Measurements from ENCODE around the gene MYO5A. TPM values are rescaled to one million over a fixed set of nuclear protein-coding genes. Genes with fewer than 3 reads are reported as not detected.

Gene MYO5A
- total and polyA plus RNA-seq, 10 of the 15 experiments (the other 5 are each of a cell fraction or from before 2014, with no cell fraction given) = 4.2 to 42.9 (median 31.1) TPM

DNA sequence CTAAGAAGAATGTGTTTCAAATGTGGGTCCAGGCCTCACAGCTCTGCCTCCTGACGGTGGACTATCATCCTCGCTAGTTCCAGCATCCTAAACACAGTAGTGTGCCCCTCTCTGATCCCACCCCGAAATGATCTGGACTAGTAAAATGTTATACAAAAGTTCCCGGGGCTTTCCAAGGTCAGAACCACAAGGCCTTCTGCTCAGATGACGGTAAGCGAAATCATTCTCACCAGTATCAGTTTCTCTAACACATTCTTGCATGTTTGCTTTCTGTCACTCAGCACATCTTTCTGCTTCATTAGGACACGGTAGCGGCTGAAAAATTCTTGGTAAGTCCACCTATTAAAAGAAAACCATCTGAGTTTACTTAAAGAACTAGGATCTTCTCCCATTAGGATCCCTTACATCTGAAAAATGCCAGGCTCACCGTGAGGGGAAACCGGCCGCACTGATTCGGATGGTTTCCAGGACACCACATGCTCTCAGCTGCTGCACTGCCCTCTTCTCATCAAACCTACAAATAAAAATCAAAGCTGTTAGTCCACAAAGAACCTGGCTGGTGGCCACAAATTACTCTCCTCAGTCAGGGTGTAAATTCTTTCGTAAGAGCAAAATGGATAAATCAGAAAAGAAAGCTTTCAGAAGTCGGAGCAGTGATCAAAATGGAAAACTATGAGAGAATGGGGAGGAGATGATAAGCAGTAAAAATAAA lies 149.1 kb downstream of the MYO5A start (continued):
- TF ChIP-seq, protein P1, sequence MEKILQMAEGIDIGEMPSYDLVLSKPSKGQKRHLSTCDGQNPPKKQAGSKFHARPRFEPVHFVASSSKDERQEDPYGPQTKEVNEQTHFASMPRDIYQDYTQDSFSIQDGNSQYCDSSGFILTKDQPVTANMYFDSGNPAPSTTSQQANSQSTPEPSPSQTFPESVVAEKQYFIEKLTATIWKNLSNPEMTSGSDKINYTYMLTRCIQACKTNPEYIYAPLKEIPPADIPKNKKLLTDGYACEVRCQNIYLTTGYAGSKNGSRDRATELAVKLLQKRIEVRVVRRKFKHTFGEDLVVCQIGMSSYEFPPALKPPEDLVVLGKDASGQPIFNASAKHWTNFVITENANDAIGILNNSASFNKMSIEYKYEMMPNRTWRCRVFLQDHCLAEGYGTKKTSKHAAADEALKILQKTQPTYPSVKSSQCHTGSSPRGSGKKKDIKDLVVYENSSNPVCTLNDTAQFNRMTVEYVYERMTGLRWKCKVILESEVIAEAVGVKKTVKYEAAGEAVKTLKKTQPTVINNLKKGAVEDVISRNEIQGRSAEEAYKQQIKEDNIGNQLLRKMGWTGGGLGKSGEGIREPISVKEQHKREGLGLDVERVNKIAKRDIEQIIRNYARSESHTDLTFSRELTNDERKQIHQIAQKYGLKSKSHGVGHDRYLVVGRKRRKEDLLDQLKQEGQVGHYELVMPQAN (conservative IDR thresholded peaks at IDR 0.05) = no peak
- TF ChIP-seq IKZF1 (conservative IDR thresholded peaks at IDR 0.05) (peak; percentile 70), NR2C1 (IDR thresholded peaks at IDR 0.05) (no peak), IKZF2 (IDR thresholded peaks at IDR 0.05) (peak; percentile 65 to 78; a peak in 3 of 4 replicates), ETV6 (conservative IDR thresholded peaks at IDR 0.05 in 1 of 2, IDR thresholded peaks at IDR 0.05 in 1 of 2; ENCODE audit: borderline replicate concordance in 1 of 2, low read depth in 1 of 2) (no peak), BCL11A (IDR thresholded peaks at IDR 0.05; ENCODE audit: low read depth, low read length) (peak; percentile 76), BHLHE40 (IDR thresholded peaks at IDR 0.05; ENCODE audit: borderline replicate concordance in 1 of 2, low read depth in 2 of 2, low read length in 1 of 2) (peak; percentile 20 to 55; a peak in 2 of 4 replicates), POU2F2 (IDR thresholded peaks at IDR 0.05; ENCODE audit: borderline replicate concordance, low read depth, low read length) (peak; percentile 68; the same call in 1 of the 3 replicates), PML (IDR thresholded peaks at IDR 0.05; ENCODE audit: low read length) (peak; percentile 55; the same call in 1 of the 2 replicates), NBN (IDR thresholded peaks at IDR 0.05) (peak; percentile 44; the same call in 1 of the 2 replicates), MTA2 (IDR thresholded peaks at IDR 0.05; ENCODE audit: low read depth) (peak; percentile 57), GATAD2B (conservative IDR thresholded peaks at IDR 0.05; ENCODE audit: low read depth) (no peak; the same call in 1 of the 2 replicates), BACH1 (IDR thresholded peaks at IDR 0.05; ENCODE audit: borderline replicate concordance) (no peak), TCF3 (IDR thresholded peaks at IDR 0.05; ENCODE audit: borderline replicate concordance, insufficient read depth, low read depth, low read length) (0 out of 2 replicates have a peak, but pooled peaks have one; percentile 34), RCOR1 (conservative IDR thresholded peaks at IDR 0.05; ENCODE audit: low read depth, low read length) (0 out of 2 replicates have a peak, but pooled peaks have one; percentile 7), TCF7 (IDR thresholded peaks at IDR 0.05; ENCODE audit: borderline replicate concordance) (no peak), ESRRA (IDR thresholded peaks at IDR 0.05; ENCODE audit: low read length) (no peak), IRF5 (IDR thresholded peaks at IDR 0.05; ENCODE audit: borderline replicate concordance) (no peak), E2F8 (IDR thresholded peaks at IDR 0.05; ENCODE audit: low read depth, partially characterized antibody) (peak; percentile 37), JUND (IDR thresholded peaks at IDR 0.05; ENCODE audit: low read depth, low read length) (no peak), NFYA (IDR thresholded peaks at IDR 0.05; ENCODE audit: borderline replicate concordance, low read depth, low read length) (no peak)
- TF ChIP-seq, protein P2, sequence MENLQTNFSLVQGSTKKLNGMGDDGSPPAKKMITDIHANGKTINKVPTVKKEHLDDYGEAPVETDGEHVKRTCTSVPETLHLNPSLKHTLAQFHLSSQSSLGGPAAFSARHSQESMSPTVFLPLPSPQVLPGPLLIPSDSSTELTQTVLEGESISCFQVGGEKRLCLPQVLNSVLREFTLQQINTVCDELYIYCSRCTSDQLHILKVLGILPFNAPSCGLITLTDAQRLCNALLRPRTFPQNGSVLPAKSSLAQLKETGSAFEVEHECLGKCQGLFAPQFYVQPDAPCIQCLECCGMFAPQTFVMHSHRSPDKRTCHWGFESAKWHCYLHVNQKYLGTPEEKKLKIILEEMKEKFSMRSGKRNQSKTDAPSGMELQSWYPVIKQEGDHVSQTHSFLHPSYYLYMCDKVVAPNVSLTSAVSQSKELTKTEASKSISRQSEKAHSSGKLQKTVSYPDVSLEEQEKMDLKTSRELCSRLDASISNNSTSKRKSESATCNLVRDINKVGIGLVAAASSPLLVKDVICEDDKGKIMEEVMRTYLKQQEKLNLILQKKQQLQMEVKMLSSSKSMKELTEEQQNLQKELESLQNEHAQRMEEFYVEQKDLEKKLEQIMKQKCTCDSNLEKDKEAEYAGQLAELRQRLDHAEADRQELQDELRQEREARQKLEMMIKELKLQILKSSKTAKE (IDR thresholded peaks at IDR 0.05; ENCODE audit: low read depth, poor library complexity, severe bottlenecking) = peak; percentile 23
